GM18526 (cell line): ENCODE results near the gene RUNX1.

Experiments used
- POLR2A ChIP-seq: IDR thresholded peaks from 3 replicates; pipeline ENCODE4 v1.6.1; 2011; ENCODE audit not compliant: insufficient read length; ENCODE audit errors: extremely low read depth

Gene RUNX1

DNA sequence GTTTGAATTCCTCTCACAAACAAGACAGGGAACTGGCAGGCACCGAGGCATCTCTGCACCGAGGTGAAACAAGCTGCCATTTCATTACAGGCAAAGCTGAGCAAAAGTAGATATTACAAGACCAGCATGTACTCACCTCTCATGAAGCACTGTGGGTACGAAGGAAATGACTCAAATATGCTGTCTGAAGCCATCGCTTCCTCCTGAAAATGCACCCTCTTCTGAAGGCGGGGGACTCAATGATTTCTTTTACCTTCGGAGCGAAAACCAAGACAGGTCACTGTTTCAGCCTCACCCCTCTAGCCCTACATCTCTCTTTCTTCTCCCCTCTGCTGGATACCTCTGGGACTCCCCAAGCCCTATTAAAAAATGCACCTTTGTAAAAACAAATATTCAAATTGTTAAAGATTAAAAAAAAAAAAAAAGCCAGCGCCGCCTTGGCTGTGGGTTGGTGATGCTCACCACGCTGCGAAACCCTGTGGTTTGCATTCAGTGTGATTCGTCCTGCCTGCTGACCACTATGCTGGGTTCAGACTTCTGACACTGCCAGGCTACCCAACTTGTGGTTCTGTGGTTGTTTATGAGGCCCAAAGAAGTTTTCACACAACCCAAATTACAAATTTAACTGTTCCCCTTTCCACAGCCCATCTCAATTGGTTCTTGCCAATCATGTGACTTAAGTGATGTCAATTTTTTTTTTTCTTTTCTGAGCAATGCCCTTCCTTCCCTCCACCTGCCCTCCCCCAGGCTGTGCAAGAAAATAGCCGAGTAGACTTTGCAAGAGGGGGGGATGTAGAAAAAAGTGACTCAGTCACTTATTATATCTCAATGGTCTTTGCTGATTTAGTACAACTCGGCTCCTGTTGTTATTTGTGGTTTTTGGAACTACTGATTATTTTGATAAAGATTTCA is at the start of gene RUNX1:
Gene RUNX1, minus strand, starts transcription at position 597 of the 912 bp plus-strand sequence.
- TF ChIP-seq POLR2A = no peak

DNA sequence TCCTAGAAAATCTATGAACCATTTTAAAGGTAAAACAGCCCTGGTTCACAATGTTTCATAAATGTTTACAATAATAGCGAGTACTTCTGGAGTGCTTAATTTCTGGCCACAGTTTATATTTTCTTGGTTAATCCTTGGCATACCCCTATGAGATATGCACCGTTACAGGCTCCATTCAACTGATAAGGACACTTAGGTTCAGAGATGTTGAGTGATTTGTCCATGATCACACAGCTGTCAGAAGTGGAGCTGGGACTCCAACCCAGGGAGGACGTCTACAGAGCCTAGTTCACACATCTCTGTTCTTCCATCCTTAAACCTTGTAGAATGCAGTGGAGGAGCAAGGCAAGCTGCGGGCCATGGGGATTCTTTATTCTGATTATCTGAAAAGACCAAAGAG is 48.4 kb upstream of the RUNX1 start:
- TF ChIP-seq POLR2A = no peak

DNA sequence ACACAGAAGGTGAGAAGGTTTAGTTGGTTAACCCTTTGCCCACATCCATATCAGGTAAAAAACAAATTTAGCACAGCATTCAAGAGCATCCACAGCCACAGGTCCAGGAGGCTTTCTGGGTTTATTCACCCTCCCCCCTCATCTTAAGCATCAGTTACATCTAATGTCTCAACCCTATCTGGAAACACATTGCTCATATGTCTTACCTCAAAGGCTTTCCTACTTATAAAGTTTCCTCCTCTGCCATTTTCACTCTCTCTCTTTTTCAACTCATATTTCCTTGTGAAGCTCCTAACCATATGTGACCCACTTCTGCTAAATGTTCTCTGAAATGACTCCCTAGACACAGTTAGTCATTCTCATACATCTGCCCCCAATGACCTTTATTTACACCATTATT is 47.9 kb upstream of the RUNX1 start:
- TF ChIP-seq POLR2A = no peak

DNA sequence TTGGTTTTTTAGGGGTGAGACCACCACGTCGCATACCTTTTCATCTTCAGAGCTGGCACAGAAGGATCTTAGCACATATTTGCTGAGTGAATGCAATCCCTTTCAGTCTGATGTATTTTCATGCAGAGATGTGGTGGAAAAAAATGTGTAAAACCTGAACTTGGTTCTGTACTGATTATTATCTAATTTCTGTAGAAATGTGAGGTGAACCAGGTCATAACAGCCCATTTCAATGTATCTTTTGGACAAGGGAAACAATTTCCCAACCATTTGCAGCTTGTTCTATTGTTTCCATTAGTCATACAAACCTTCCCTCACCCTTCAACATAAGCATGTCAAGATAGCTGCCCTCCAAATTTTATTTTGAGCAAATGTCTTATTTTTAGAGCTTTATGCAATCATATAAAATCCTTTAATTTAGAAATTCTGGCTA is 46.8 kb upstream of the RUNX1 start:
- TF ChIP-seq POLR2A = no peak

DNA sequence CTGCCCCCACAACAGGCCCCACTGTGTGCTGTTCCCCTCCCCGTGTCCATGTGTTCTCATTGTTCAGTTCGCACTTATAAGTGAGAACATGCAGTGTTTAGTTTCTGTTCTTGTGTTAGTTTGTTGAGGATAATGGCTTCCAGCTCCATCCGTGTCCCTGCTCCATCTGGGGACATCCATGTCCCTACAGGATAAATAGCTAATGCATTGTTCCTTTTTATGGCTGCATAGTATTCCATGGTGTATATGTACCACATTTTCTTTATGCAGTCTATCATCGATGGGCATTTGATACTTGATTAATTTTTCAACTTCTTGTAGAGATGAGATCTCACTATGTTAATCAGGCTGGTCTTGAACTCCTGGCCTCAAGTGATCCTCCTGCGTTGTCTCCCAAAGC is 44.4 kb upstream of the RUNX1 start:
- no peak for TF ChIP-seq POLR2A

DNA sequence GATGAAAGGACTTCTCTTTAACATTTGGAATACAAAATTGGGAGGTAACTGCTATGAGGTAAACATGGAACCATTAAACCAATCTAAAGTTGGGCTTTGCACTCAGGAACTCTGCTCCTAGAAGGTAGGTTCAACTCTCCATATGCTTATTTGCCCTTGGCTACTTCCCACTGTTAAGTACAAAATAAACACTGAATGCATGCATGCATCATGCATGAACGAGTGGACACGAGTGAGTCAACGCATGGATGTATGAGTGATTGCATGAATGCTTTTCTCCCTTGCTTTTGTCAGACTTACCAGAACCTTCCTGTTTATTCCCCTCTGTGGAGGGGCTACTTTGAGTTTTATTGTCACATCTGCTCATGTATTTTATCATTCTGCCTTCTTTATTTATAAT is 42.4 kb upstream of the RUNX1 start:
- TF ChIP-seq POLR2A = no peak

DNA sequence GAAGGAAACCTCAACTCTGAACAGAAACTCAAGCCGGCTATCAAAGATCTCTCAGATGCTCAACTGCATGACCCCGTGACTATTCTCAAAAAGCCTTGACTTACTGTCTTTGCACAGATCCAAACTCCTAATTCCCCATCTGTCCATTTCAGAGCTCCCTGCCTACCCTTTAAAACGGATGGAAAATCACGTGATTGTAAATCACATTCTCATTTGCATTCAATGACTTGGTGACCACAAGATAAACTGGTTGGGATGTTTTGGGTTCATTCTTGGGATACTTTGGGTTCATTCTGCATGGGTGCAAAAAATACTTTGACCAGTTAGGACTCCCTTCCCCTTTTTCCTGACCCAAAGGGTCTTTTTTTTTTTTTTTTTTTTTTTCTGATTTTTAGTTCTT is 41.3 kb upstream of the RUNX1 start:
- TF ChIP-seq POLR2A = no peak

DNA sequence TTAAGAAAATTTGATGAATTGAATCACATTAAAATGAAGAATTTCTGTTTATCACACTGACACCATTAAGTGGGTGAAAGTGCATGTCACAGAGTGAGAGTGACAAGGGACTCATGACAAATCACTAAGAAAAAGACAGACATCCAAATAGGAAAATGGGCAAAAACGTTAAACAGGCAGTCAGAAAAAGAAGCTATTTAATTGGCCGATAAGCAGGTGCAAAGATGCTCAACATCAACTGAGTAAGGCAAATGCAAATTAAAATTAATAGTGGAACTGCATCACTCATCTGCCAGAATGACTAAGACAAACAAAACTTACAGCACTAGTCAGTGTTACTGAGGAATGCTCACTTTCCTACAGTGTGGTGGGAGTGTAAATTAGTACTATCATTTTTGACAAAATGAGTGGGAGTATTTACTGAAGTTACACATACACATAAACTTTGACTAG is 39.2 kb upstream of the RUNX1 start:
- no peak for TF ChIP-seq POLR2A

DNA sequence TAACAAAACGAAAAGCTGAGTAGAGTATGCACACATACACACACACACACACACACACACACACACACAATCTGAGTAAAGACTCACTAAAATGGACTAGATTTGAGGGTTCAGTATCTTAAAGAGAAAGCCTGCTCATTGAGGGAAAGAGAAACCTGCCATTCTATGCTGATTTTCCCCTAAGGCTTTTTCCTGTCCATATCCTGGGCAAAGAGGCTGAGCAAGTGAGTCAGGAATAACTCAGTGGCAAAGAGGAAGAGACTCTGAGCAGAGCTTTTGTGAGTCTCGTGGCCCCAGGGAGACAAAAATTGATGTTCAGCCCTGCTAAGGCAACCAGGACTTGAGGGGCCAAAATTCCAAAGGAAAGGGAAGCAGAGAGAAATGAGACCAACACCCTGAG is 37.3 kb upstream of the RUNX1 start:
- no peak for TF ChIP-seq POLR2A

DNA sequence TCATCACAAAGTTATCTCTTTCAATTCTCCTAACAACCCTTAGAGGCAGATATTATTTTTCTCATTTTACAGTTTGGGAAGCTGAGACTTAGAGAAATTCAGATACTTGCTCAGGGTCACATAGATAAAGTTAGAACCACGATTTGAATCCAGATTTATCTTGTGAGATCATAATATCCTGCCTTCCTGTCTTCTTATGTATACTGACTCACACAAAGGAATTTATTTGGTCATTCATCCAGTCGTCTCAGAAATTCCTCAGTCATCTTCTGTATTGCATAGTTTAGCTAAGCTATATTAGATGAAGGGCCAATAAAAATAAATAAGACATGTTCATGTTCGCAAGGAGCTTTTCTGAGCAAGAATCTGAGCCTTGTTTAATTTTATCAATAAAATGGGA is 35.8 kb upstream of the RUNX1 start:
- no peak for TF ChIP-seq POLR2A

DNA sequence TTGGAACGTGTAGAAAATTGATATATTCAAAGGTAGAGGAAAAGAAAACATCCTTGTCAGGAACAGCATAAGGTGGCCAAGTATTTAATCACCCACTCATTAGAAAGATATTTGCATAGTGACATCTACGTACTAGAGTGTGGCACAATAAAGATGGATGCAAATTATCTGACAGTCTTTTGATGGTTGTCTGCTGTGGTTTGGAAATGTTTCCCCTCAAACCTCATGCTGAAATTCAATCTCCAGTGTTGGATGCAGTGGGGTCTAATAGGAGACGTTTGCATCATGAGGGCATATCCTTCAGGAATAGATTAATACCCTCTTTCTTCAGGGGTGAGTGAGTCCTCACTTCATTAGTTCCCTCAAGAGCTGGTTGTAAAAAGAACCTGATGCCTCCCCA is 34.1 kb upstream of the RUNX1 start:
- no peak for TF ChIP-seq POLR2A

DNA sequence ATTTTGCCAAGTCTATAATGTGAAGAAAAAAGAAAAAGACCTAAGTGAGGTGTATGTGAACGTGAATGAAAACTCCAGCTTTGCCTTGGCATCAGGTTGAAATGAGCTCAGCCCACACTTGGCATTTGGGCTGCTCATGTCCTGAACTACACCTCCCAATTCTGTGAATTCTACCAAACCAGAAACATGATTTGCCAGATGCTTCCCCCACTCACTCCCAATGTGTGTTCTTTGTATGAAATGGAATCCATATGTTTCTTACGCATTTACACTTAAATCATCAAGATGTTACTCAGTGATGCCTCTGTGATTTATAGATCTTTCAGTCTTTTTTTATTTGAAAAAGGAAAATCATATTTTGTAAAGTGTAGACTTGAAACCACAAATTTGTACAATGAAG is 32.8 kb upstream of the RUNX1 start:
- no peak for TF ChIP-seq POLR2A

DNA sequence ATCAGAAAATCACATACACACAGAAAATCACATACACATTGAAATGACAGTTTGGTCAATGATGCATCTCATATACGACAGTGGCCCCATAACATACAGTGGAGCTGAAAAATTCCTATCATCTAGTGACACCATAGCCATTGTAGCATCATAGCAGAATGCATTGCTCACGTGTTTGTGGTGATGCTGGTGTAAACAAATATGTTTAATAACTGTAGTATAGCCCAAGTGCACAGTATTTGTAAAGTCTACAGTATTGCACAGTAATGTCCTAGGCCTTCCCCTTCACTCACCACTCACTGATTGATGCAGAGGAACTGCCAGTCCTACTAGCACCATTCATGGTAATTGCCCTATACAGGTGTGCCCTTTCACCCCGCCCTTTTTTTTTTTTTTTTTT is 30.1 kb upstream of the RUNX1 start:
- no peak for TF ChIP-seq POLR2A

DNA sequence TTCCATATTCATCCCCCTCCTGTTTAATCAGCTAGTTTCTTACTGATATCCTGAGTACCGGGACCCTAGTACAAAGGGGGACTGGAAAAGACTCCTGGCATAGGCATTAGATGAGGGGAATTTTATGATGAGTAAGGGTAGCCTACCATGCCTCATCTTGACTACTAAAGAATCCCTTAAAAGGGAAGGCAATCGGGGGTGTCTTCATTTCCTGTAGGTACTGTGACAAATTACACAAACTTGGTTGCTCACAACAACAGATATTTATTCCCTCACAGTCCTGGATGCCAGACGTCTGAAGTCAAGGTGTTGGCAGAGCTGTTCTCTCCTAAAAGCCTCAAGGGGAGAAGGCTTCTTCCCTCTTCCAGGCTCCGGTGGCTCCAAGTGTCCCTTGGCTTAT is 28.9 kb upstream of the RUNX1 start:
- TF ChIP-seq POLR2A = no peak

DNA sequence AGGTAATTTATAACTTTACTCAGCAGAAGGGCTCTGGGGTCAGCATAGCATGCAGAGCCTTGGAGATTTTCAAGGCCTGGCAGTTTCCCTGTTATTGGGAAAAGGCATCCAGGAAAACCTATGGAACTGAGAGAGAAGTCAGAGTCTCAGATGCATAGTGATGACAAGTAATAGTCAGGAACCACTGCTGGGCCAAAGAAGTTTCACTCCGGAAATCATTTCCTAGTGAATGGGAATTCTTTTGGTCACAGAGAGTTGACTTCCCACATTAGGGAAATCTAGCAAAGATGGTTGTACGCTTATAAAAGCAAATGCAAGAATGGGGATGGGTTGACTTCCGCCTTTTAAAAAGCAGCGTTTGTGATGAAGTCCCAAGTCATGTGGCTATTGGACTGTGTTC is 28.4 kb upstream of the RUNX1 start:
- no peak for TF ChIP-seq POLR2A

DNA sequence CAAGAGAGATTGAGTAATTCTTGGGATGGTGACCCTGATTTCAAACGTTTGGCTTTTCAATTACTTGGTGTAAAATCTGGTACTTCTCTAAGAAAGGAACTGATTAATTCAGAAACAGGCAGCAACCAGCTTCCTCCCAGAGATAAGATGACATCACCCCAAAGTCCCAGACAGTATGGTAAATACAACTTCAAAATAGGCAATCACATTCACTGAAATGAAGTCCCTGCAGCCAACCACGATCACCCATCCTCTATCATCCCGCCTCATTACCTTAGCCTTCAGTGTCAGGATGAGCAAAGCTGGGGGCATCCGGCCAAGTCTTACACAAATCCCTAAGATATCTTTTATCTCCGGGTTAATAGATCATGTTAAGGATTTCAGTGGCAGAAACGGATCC is 26.4 kb upstream of the RUNX1 start:
- TF ChIP-seq POLR2A = no peak

DNA sequence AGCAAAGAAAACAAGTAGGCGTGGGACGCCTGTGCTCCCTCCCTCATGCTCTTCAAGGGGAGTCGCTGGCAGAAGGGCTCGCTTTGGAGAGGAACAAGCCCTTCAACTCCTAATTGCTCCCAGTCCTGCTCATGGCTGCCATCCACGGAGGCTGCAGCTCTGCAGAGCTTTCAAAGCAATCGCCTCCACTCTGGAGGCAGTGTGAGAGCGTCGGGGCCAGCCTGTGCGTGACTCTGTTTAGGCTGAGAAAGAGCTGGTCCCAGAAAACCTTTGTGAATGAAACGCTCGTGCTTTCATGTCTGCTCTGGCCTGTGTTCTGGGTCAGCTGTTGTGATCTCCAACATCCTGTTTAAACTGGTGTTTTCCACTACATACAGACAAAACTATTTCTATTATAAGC is 23.9 kb upstream of the RUNX1 start:
- TF ChIP-seq POLR2A = no peak
